Hematopoietic multipotent progenitor cell treated with erythropoietin and hydrocortisone succinate and interleukin-3 and kit ligand, for 6 days (in vitro differentiated cells): ENCODE data around the gene POMT1.

Experiments used
- DNase-seq: peaks from one replicate; pipeline ENCODE4 v3.0.0-alpha.2; 2015

POMT1 gene

GRCh38 chr9:131476777-131477345 lies 25.9 kb upstream of the POMT1 start:
- DNase-seq, result no peak

DNA sequence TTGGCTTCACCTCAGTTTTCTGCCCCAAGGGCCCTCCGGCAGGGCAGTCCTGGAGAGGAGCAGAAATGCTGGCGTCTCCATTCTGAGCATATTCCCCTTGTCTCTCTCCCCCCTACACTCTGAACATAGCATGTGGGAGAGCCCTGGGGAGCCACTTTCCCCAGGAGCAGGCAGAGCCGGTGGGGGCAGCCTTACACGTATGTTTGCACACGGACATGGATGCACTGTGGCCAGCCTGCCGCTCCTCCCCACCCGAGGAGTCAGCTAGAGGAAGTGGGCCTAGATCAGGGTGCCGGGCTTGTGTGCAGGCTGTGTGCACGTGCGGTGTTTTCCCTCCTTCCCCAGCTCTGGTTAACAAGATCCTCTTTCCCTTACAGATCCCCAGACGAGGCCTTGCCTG lies 25.4 kb upstream of the POMT1 start:
- no peak for DNase-seq

GRCh38 chr9:131477816-131478419 lies 24.8 kb upstream of the POMT1 start:
- no peak for DNase-seq

- peak; percentile 60 for DNase-seq
These were observed 24.3 kb upstream of the POMT1 start for GRCh38 chr9:131478421-131478868.

DNA sequence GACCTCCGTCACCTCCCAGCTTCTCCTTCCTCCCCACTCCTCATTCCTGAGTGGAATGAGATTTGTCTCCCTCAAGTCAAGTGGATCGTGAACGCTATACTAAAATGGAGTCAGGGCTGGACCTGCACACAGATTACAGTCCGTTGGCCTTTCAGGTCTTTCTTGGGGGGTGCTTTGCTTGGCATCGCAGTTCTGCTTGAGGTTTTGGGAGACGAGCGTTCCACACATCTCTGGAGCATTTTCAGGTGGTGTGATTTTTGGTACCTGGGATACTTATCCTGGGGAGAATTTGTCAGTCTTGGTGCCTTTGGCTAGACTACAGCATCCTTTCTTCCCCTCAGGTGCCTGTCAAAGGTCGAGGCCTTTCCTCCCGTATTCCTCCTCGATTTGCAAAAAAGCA lies 23.8 kb upstream of the POMT1 start:
- DNase-seq, result no peak

DNA sequence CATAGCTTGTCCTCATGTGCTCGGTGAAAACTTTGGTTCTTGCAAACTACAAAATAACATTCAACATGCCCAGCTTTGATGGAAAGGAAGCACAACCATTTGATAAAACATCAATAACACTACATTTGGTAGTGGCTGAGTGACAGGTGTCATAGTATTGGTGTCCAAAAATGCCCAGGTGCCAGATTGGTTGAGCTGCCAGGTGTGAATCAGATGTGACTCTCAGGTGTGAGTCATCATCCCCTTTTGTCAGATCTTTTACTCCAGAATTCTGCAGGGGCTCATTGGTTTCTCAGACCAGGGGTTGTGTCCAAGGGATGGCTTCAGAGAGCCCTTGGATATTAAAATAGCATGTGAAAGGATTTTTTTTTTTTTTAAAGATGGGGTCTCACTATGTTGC lies 22.5 kb upstream of the POMT1 start:
- DNase-seq, result no peak

DNA sequence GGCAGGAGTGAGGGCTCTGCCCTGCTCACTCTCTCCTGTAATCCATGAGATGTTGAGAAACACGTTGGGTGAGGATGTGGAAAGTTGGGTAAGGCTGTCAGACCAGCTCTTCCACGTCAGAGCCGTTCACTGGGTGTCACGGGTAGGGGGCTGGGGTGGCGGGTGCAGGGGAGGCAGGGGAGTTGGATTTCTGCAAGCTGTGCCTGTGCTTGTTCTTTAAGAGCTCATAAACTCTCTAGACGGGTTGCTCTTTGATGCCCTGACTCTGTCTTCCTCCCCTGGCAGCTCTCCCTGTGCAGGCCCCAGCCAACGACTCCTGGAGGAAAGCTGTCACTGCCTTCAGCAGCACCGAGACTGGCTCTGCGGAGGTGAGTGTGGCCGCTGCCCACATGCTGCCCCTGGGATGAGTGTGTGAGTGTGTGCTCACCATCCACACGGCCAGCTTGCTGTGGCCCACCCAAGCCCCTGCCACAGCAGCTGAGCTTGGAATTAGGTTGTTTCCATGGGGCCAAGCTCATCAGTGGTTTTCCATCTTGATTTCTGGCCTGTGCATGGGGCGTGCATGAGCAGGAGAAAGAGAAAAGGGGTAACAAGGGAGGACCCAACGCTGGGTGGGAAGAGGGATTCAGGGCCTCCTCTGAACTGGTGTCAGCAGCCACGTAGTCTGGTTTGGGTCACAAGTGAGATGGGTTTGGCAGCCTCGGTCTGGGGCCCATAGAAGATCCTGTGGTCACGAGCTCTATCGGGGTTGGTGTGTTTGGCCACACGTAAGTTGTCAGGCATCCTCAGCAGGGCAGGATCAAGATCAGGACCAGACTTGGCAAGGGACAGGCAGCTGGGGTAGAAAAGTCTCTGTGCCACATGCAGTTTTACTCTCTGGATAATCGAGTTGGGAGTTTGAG lies 21.0 kb upstream of the POMT1 start:
- DNase-seq, result no peak

- no peak for DNase-seq
These were observed 20.2 kb upstream of the POMT1 start for GRCh38 chr9:131482343-131483006.

- no peak for DNase-seq
These were observed 19.2 kb upstream of the POMT1 start for GRCh38 chr9:131483319-131484050.

DNA sequence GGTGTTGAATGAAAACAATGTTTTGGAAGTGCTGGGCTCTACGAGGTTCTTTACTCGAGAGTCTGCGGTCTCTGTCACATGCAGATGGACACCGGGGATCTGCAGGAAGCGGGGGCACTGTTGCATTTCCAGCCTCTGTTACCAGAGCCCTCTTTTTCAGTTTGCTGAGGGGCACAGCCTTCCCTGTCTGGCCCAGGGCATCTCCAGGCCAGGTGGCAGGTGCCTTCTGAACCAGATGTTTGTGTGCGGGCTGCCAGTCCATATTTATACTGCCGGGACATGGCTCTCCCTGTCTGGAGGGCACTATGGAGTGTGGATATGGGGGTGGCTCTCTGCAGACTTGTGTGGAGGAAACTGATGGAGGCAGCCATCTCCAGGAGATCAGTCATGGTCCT lies 18.7 kb upstream of the POMT1 start:
- no peak for DNase-seq

GRCh38 chr9:131484560-131485185 lies 18.0 kb upstream of the POMT1 start:
- DNase-seq, result no peak

GRCh38 chr9:131485206-131485605 lies 17.5 kb upstream of the POMT1 start:
- no peak for DNase-seq

DNA sequence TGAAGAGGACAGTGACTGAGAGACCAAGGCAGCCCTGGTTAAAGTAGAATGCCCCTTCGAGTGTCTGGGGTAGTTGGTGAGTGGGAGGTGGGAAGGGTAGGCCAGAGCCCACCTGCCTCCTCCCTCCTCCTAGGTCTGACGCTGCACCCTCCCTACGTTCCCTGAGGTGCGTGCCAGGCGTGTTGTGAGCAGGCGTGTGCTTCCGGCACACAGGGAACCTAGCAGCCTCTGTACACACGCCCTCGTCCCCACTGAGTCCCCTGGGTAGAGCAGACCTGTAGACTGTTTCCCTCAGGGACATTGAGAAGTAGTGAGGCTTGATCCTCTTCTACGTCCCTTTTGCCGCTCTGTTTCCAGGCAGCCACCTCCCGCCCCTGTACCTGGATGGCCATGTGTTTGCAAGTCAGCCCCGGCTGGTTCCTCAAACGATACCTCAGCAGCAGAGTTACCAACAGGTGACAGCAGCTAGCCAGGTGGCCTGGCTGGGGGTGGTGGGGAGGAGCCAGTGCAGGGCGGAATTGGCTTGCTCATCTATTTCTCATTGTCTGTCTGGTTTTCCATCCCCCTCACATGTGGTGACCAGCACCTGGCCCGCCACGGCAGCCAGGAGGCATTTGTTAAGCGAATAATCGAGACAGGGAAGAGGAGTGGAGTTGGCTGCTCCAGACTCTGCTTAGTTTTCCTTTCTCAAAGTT lies 16.8 kb upstream of the POMT1 start:
- DNase-seq, result no peak

- no peak for DNase-seq
These were observed 15.7 kb upstream of the POMT1 start for GRCh38 chr9:131487001-131487400.

DNA sequence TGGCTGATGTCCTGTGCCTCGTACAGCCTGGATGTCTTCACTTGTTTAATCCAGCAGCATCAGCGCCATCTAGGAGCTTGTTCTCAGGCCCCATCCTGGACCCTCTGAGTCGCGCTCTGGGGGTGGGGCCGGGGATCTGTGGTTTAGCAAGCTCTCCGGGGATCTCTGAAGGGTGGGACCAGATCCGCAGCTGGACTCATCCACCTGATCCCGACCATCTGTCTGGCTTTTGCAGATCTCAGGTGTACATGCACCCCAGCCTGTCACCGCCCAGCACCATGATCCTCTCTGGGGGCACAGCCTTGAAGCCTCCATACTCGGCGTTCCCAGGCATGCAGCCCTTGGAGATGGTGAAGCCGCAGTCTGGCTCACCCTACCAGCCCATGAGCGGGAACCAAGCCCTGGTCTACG lies 15.1 kb upstream of the POMT1 start:
- DNase-seq, result no peak

GRCh38 chr9:131490514-131490913 lies 12.2 kb upstream of the POMT1 start:
- DNase-seq, result no peak

- no peak for DNase-seq
These were observed 11.6 kb upstream of the POMT1 start for GRCh38 chr9:131491001-131491710.

DNA sequence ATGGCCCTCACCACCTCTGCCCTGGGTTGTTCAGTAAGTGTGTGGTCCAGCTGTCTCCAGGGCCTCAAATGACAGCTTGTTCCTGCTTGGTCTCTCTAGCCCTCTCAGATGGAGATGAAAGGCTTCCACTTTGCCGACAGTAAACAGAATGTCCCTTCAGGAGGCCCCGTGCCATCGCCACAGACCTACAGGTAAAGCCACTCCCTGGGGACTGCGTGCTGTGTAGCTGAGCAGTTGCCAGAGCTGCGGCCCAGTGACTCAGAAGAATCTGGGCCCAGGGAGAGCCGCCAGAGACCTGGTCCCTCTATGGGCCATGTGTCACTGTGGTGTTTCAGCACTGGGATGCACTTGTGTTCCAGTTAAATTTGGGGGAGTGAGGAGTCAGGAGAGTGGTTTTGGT lies 10.6 kb upstream of the POMT1 start:
- no peak for DNase-seq

GRCh38 chr9:131494296-131494870 lies 8.3 kb upstream of the POMT1 start:
- no peak for DNase-seq

- no peak for DNase-seq
These were observed 6.9 kb upstream of the POMT1 start for GRCh38 chr9:131495785-131496184.
